GM04504 (cell line): ENCODE measurements around the gene TCF7L1.

Experiments
- DNase-seq: peaks from one replicate; pipeline ENCODE4 v3.0.0-alpha.2; 2012; ENCODE audit warnings: low read depth

The TCF7L1 gene

GRCh38 chr2:85255456-85255812, 122.2 kb downstream of the TCF7L1 start:
- DNase-seq: no peak

- DNase-seq: no peak
Measured at GRCh38 chr2:85255813-85256594, 122.8 kb downstream of the TCF7L1 start.

GRCh38 chr2:85257359-85257969, 124.3 kb downstream of the TCF7L1 start:
- no peak for DNase-seq

- no peak for DNase-seq
Measured at GRCh38 chr2:85257970-85258605, 124.9 kb downstream of the TCF7L1 start.

DNA sequence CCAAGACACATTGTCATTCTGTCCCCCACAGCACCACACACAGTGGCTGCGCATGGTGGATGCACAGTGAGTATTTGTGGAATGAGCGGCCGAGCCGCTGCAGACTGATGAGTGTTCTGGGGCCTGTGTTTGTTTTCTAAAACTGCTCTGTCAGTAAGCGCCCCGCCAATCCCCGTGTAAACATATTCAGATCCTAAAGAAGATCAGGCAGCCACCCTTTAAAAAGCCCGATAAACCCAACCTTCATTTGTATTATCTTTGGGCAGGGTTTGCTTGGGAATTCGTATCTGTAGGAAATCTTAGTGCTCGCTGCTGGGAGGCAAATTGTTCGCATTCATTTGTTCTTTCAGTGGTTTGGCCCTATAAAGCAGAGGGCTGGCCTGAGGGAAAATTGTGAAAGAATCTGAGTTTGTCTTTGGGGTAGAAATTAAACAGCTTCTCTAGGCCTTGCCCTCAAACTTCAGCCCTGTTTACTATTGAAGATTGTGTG, 126.0 kb downstream of the TCF7L1 start:
- DNase-seq: no peak

- DNase-seq: no peak
Measured at GRCh38 chr2:85259879-85260278, 126.7 kb downstream of the TCF7L1 start.

DNA sequence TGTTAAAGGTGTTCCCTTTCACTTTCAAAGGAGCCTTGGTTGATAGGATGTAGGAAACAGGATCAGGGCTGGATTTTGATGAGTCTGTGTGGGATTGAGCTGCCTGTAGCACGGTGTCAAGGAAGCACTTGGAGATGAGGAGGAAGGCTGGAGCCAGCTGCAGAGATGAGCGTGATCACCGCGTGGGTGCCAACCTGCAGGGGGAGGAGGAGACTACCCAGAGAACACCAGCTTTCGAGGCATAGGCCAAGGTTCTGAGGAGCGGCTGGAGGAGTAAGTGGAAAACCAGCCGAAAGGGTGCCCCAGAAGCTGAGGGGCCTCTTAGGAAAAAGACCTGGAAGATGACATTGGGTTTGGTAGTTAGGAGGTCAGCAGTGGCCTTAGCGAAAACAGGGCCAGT, 130.4 kb downstream of the TCF7L1 start:
- no peak for DNase-seq

- DNase-seq: no peak
Measured at GRCh38 chr2:85264471-85264870, 131.3 kb downstream of the TCF7L1 start.

- no peak for DNase-seq
Measured at GRCh38 chr2:85265304-85265703, 132.1 kb downstream of the TCF7L1 start.

DNA sequence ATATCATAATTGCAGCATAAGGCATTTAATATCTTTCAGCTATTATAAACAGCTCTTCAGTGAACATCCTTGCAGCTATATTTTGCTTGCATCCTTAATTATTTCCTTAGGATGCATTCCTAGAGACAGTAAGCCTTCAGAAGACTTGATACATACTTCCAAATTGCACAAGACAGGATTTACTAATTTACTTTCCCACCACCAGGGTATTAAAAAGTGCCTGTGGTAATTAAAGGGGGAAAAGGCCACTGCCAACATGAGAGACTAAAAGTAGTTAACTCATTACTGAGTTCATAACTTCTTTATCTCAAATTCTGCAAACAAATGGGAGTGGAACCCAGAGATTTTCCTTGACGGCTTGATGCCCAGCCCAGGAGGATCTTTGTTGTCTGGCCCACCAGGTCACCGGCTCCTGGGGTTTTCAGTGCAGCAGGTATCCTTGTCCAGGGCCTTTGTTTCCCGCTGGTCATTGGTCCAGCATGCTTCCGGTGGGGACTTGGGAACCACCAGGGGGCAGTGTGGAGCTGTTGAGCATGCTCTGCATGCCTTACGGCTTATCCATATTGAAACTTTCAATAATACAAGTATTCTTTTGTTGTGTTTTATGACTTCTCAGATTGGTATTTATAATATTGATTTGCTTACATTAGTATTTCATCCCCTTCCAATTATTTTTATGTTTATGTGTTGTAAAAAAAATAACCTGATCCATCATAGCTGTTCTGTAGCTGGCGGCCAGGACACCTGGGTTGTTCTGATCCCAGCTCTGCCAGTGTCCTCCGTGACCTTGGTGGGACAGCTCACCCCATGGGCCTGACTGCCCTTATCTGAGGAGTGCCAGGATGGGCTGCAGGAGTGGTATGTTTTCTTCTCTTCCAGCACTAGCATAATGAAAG, 133.2 kb downstream of the TCF7L1 start:
- DNase-seq: no peak

DNA sequence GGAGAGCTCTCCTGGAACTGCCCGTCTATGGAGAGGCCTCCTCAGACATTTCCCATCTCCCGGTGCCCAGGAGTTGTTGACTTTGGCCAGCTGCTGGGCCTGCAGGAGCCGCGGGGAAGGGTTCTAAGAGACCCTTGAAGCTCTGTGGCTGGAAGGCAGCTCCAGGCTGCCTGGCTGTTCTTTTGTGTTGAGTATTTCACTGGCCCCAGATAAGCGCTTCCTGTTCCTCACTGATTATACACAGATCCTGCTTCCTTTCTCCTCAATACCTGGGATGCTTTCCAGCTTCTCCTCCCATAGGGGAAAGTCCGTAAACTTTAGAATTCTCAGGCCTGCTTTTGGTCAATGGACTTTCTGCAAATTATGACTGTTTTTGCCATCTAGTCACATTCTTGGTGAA, 136.8 kb downstream of the TCF7L1 start:
- DNase-seq: no peak

- DNase-seq: no peak
Measured at GRCh38 chr2:85272357-85272756, 139.2 kb downstream of the TCF7L1 start.

- no peak for DNase-seq
Measured at GRCh38 chr2:85273738-85274731, 140.8 kb downstream of the TCF7L1 start.

DNA sequence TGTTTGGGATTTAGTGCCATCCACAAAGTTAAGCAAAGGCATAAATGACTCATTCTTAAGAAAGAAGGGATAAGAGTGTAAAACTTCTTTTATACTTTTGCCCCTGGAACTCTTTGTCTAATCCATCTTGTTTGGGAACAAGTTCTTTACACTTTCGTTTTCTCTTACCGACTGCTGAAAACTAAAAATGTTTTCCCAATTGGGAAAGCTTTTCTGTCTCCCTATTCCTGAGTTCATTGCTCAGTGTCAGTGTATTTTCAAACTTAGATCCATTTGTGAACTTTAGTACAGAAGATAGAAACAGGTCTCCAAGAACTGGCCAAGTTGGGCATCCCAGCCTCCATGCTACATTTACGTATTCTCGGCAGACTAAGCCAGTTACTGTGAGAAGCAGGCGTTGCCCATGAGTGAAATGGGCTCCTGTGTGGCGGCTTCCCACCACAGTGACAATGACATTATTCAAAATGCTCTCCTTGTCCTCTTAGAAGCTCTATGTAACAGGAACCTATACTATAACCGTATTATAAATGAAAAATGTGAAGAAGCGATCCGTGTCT, 142.9 kb downstream of the TCF7L1 start:
- no peak for DNase-seq

GRCh38 chr2:85276571-85277118, 143.5 kb downstream of the TCF7L1 start:
- no peak for DNase-seq

- DNase-seq: peak; percentile 86
Measured at GRCh38 chr2:85277416-85278158, 144.4 kb downstream of the TCF7L1 start.

DNA sequence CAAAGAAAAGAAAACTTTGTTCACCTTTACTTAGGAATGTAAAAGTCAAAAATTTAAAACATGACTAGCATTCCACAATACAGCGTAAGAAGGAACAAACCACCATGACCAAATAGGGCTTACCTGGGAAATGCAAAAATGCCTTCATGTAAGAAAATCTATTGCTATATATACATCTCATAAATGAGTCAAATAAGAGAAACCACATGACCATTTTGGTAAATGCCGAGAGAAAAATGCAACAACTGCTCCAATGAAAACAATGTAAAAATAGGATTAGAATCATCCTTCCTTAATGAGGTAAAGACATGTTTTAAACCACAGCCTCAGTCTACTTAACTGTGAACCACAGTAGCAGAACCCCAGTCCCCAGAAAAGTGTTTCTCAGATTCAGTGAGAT, 145.2 kb downstream of the TCF7L1 start:
- no peak for DNase-seq

- no peak for DNase-seq
Measured at GRCh38 chr2:85281553-85281952, 148.4 kb downstream of the TCF7L1 start.

DNA sequence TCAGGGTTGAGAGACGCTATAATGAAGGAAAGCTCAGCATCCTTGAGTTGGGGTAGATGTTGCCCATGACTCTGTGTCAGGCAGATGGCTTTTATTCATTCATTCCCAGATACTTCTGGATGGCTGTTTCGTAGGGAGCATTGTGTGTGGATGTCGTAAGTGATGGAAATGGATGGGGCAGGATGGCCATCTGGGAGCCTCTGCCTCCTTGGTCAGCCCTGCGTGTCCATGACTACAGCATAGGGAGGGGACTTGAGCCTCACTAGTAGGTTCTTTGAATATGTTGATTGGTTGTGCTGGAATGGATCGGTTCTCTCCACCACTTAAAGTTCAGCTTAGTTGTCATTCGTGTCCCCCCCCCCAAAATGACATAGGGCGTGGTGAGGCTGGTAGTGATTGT, 149.7 kb downstream of the TCF7L1 start:
- no peak for DNase-seq

DNA sequence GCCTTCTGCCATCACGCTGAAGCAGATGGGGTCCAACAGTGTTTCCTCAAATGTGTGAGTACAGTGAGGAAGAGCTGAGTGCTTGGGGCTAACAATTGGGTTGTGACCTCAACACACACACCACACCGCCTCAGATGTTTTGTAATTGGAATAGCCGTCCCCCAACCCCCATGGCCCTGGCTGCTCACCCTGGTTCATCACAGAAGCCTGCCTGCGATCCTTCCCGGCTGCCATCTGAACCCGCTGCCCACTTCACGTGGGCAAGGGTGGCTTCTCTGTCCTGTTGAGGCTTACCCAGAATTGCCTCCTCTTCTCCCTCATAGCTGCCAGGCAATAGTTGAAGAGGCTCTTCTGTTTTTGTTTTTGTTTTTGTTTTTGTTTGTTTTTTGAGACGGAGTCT, 150.4 kb downstream of the TCF7L1 start:
- DNase-seq: no peak
